IPS DF 6.9 (cell line): Measurements from ENCODE around the gene SLX4IP.

ENCODE experiments used
- DNase-seq: peaks from one replicate; pipeline ENCODE4 v3.0.0-alpha.2; 2013; ENCODE audit warnings: low read depth, low spot score
- H3K27ac ChIP-seq: one replicate; pipeline ENCODE4 v1.5.1; 2013; ENCODE audit warnings: low read length, control low read depth
- H3K27me3 ChIP-seq: 2 replicates; pipeline ENCODE4 v1.6.1; 2013; ENCODE audit warnings: mild to moderate bottlenecking, low read length; ENCODE audit not compliant: control insufficient read depth, insufficient read depth
- H3K36me3 ChIP-seq: 2 replicates; pipeline ENCODE4 v1.6.1; 2013; ENCODE audit warnings: low read length; ENCODE audit not compliant: control insufficient read depth, insufficient read depth
- H3K4me1 ChIP-seq: 2 replicates; pipeline ENCODE4 v1.6.1; 2013; ENCODE audit warnings: low read length; ENCODE audit not compliant: control insufficient read depth, insufficient read depth
- H3K4me3 ChIP-seq: 2 replicates; pipeline ENCODE4 v1.5.1; 2013; ENCODE audit warnings: mild to moderate bottlenecking, low read length
- H3K9me3 ChIP-seq: 2 replicates; pipeline ENCODE4 v1.6.1; 2013; ENCODE audit warnings: low read length, inconsistent platforms; ENCODE audit not compliant: control insufficient read depth, insufficient read depth
- WGBS: extraction: QIAGEN DNeasy Blood & Tissue Kit; methylation state at CpG from one replicate; pipeline ENCODE4 v1.1.7; 2013; ENCODE audit warnings: mixed read lengths, missing lambda C conversion rate; ENCODE audit not compliant: insufficient read length, insufficient coverage; 5-methylcytosine and 5-hydroxymethylcytosine counted together

SLX4IP gene

GRCh38 chr20:10597637-10598036 lies 162.5 kb downstream of the SLX4IP start:
- no peak overlapping the region for H3K4me3 ChIP-seq
- no peaks in the 10 kb centered on the region for H3K27me3 ChIP-seq
- WGBS, result no CpG with 5 or more reads among the region's 1 CpG
- H3K4me1 ChIP-seq, result no peaks in the 10 kb centered on the region
- H3K27ac ChIP-seq, result no peak overlapping the region
- H3K9me3 ChIP-seq, result no peaks in the 10 kb centered on the region
- H3K36me3 ChIP-seq, result no peaks in the 10 kb centered on the region
- no peak for DNase-seq

- Histone ChIP-seq H3K27me3 (no peaks in the 10 kb centered on the region), H3K9me3 (no peaks in the 10 kb centered on the region), H3K27ac (no peak overlapping the region), H3K4me1 (no peaks in the 10 kb centered on the region), H3K4me3 (no peak overlapping the region), H3K36me3 (no peaks in the 10 kb centered on the region)
- DNase-seq, result no peak
- no CpG with 5 or more reads among the region's 4 CpGs for WGBS
Measured at GRCh38 chr20:10602221-10602871, 167.2 kb downstream of the SLX4IP start.

- Histone ChIP-seq H3K27me3 (no peaks in the 10 kb centered on the region), H3K4me3 (no peak overlapping the region), H3K4me1 (no peaks in the 10 kb centered on the region), H3K27ac (no peak overlapping the region), H3K36me3 (no peaks in the 10 kb centered on the region), H3K9me3 (no peaks in the 10 kb centered on the region)
- WGBS, result no CpG with 5 or more reads among the region's 4 CpGs
- no peak for DNase-seq
Measured at GRCh38 chr20:10603378-10603777, 168.3 kb downstream of the SLX4IP start.

GRCh38 chr20:10603971-10604864 lies 169.1 kb downstream of the SLX4IP start:
- H3K27me3 ChIP-seq, result no peaks in the 10 kb centered on the region
- WGBS, result no CpG with 5 or more reads among the region's 8 CpGs
- H3K9me3 ChIP-seq, result no peaks in the 10 kb centered on the region
- no peak overlapping the region for H3K4me3 ChIP-seq
- H3K27ac ChIP-seq, result no peak overlapping the region
- no peak for DNase-seq
- H3K4me1 ChIP-seq, result no peaks in the 10 kb centered on the region
- no peaks in the 10 kb centered on the region for H3K36me3 ChIP-seq

- Histone ChIP-seq H3K27ac (no peak overlapping the region), H3K4me3 (no peak overlapping the region), H3K27me3 (no peaks in the 10 kb centered on the region), H3K36me3 (no peaks in the 10 kb centered on the region), H3K9me3 (no peaks in the 10 kb centered on the region), H3K4me1 (no peaks in the 10 kb centered on the region)
- WGBS, result no CpG with 5 or more reads among the region's 2 CpGs
- no peak for DNase-seq
Measured at GRCh38 chr20:10604865-10605440, 169.8 kb downstream of the SLX4IP start.

GRCh38 chr20:10605547-10606195 lies 170.6 kb downstream of the SLX4IP start:
- no peak overlapping the region for H3K27ac ChIP-seq
- no peaks in the 10 kb centered on the region for H3K4me1 ChIP-seq
- H3K9me3 ChIP-seq, result no peaks in the 10 kb centered on the region
- no peaks in the 10 kb centered on the region for H3K36me3 ChIP-seq
- DNase-seq, result no peak
- no peaks in the 10 kb centered on the region for H3K27me3 ChIP-seq
- no peak overlapping the region for H3K4me3 ChIP-seq
- WGBS, result no CpG with 5 or more reads among the region's 3 CpGs

GRCh38 chr20:10609276-10609675 lies 174.2 kb downstream of the SLX4IP start:
- no CpG with 5 or more reads among the region's 2 CpGs for WGBS
- Histone ChIP-seq H3K4me3 (no peak overlapping the region), H3K36me3 (no peaks in the 10 kb centered on the region), H3K9me3 (no peaks in the 10 kb centered on the region), H3K27ac (no peak overlapping the region), H3K4me1 (no peaks in the 10 kb centered on the region), H3K27me3 (no peaks in the 10 kb centered on the region)
- DNase-seq, result no peak

GRCh38 chr20:10609770-10610169 lies 174.7 kb downstream of the SLX4IP start:
- no peaks in the 10 kb centered on the region for H3K36me3 ChIP-seq
- no peak for DNase-seq
- H3K4me3 ChIP-seq, result no peak overlapping the region
- no peak overlapping the region for H3K27ac ChIP-seq
- no peaks in the 10 kb centered on the region for H3K4me1 ChIP-seq
- no peaks in the 10 kb centered on the region for H3K9me3 ChIP-seq
- no peaks in the 10 kb centered on the region for H3K27me3 ChIP-seq

- no peaks in the 10 kb centered on the region for H3K27me3 ChIP-seq
- no peaks in the 10 kb centered on the region for H3K9me3 ChIP-seq
- H3K4me1 ChIP-seq, result no peaks in the 10 kb centered on the region
- WGBS, result no CpG with 5 or more reads among the region's 5 CpGs
- H3K27ac ChIP-seq, result no peak overlapping the region
- DNase-seq, result no peak
- no peak overlapping the region for H3K4me3 ChIP-seq
- no peaks in the 10 kb centered on the region for H3K36me3 ChIP-seq
Measured at GRCh38 chr20:10610251-10610650, 175.1 kb downstream of the SLX4IP start.

GRCh38 chr20:10611357-10611756 lies 176.3 kb downstream of the SLX4IP start:
- Histone ChIP-seq H3K4me3 (no peak overlapping the region), H3K27ac (no peak overlapping the region), H3K9me3 (no peaks in the 10 kb centered on the region), H3K4me1 (no peaks in the 10 kb centered on the region), H3K36me3 (no peaks in the 10 kb centered on the region), H3K27me3 (no peaks in the 10 kb centered on the region)
- DNase-seq, result peak; percentile 45
- WGBS, result no CpG with 5 or more reads among the region's 1 CpG
